ENCODE results near the gene PDZD8. TPM values are rescaled to one million over a fixed set of nuclear protein-coding genes. Genes with fewer than 3 reads are reported as not detected.
"Not testable (repeated sequence)": the region's sequence is repeated elsewhere in the genome, so short reads cannot be mapped to it uniquely, and the experiment has no call there.

Gene PDZD8
- total RNA-seq, 1 donor from 2014 or later = 23.9 TPM

- intact Hi-C loops (cut with micrococcal nuclease) = no loop called here
- Histone ChIP-seq H3K4me1 (peaks cover 11% of the 10 kb centered on the region), H3K36me3 (no peaks in the 10 kb centered on the region), H3K4me3 (no peak overlapping the region), H3K27me3 (ENCODE audit: low read depth) (peaks cover 94% of the 10 kb centered on the region), H3K27ac (replicated peaks) (no peak overlapping the region), H3K9me3 (replicated peaks) (no peaks in the 10 kb centered on the region)
- no peak for TF ChIP-seq CTCF (IDR thresholded peaks at IDR 0.05; ENCODE audit: borderline replicate concordance)
- DNase-seq = no peak
Observed at GRCh38 chr10:117237401-117237991, 137.7 kb downstream of the PDZD8 start.

- intact Hi-C loops (cut with micrococcal nuclease); H3K36me3 ChIP-seq; DNase-seq; H3K4me1 ChIP-seq; H3K27ac ChIP-seq (replicated peaks); H3K9me3 ChIP-seq (replicated peaks); H3K4me3 ChIP-seq: not testable (repeated sequence)
- H3K27me3 ChIP-seq (ENCODE audit: low read depth) = peaks cover 95% of the 10 kb centered on the region
Observed at GRCh38 chr10:117230107-117230506, 145.1 kb downstream of the PDZD8 start.

- peaks cover 98% of the 10 kb centered on the region for H3K27me3 ChIP-seq (ENCODE audit: low read depth)
- intact Hi-C loops (cut with micrococcal nuclease) = no loop called here
Observed at GRCh38 chr10:117228210-117228609, 147.0 kb downstream of the PDZD8 start.

More at GRCh38 chr10:117228210-117228609, 147.0 kb downstream of the PDZD8 start:
- no peak overlapping the region for H3K27ac ChIP-seq (replicated peaks)
- H3K4me1 ChIP-seq = no peaks in the 10 kb centered on the region
- TF ChIP-seq CTCF (IDR thresholded peaks at IDR 0.05; ENCODE audit: borderline replicate concordance) = no peak
- DNase-seq = no peak
- H3K9me3 ChIP-seq (replicated peaks) = no peaks in the 10 kb centered on the region
- H3K36me3 ChIP-seq = no peaks in the 10 kb centered on the region
- no peak overlapping the region for H3K4me3 ChIP-seq

Other genes starting within 250 kb of the PDZD8 start
- not detected for gene VAX1, start 237.2 kb downstream of the PDZD8 start, total RNA-seq
- gene KCNK18, start 178.0 kb downstream of the PDZD8 start, total RNA-seq = not detected
- 0.05 TPM for gene SLC18A2, start 134.3 kb downstream of the PDZD8 start, total RNA-seq
- gene EMX2, start 167.3 kb upstream of the PDZD8 start, total RNA-seq = 0.25 TPM

Measured in left ventricle myocardium inferior (tissue), 1 donor.